Osteocyte (in vitro differentiated cells): ENCODE data around the gene IDUA. TPM values are rescaled to one million over a fixed set of nuclear protein-coding genes. Genes with fewer than 3 reads are reported as not detected.

Experiments
- DNase-seq: peaks from one replicate; pipeline ENCODE4 v3.0.0; 2021; ENCODE audit warnings: mixed read lengths; ENCODE audit not compliant: unreplicated experiment; ENCODE audit errors: extremely low spot score
- H3K27ac Mint-ChIP-seq: one replicate; pipeline ENCODE4 v1.8.0; 2021; ENCODE audit warnings: mild to moderate bottlenecking, mixed read lengths; ENCODE audit not compliant: unreplicated experiment
- H3K27me3 Mint-ChIP-seq: one replicate; pipeline ENCODE4 v1.8.0; 2021; ENCODE audit warnings: mixed read lengths; ENCODE audit not compliant: unreplicated experiment
- H3K36me3 Mint-ChIP-seq: one replicate; pipeline ENCODE4 v1.8.0; 2021; ENCODE audit warnings: mixed read lengths; ENCODE audit not compliant: unreplicated experiment
- H3K4me1 Mint-ChIP-seq: one replicate; pipeline ENCODE4 v1.8.0; 2021; ENCODE audit warnings: mixed read lengths; ENCODE audit not compliant: unreplicated experiment
- H3K4me3 Mint-ChIP-seq: one replicate; pipeline ENCODE4 v1.8.0; 2021; ENCODE audit warnings: mild to moderate bottlenecking, moderate library complexity, mixed read lengths; ENCODE audit not compliant: unreplicated experiment
- H3K9me3 Mint-ChIP-seq: one replicate; pipeline ENCODE4 v1.8.0; 2021; ENCODE audit warnings: mixed read lengths; ENCODE audit not compliant: unreplicated experiment
- CTCF ChIP-seq: fragments of 200-600 bp; sonication (generic); IDR thresholded peaks from 2 replicates; pipeline ENCODE4 v1.5.0; 2021; ENCODE audit warnings: antibody characterized with exemption, mild to moderate bottlenecking, moderate library complexity
- total RNA-seq: library from RNA; stranded (reverse); gene quantifications from 2 replicates; pipeline ENCODE4 v1.2.1, GENCODE V29; 2021

Gene IDUA
- total RNA-seq, 1 donor from 2014 or later, result 67.8 TPM

GRCh38 chr4:1015179-1015578 is 28.3 kb downstream of the IDUA start:
- DNase-seq, result no peak
- H3K4me1 Mint-ChIP-seq, result peaks cover 27% of the 10 kb centered on the region
- H3K4me3 Mint-ChIP-seq, result no peak overlapping the region
- no peaks in the 10 kb centered on the region for H3K9me3 Mint-ChIP-seq
- no peak overlapping the region for H3K27ac Mint-ChIP-seq
- no peaks in the 10 kb centered on the region for H3K36me3 Mint-ChIP-seq
- no peaks in the 10 kb centered on the region for H3K27me3 Mint-ChIP-seq
- no peak for TF ChIP-seq CTCF

DNA sequence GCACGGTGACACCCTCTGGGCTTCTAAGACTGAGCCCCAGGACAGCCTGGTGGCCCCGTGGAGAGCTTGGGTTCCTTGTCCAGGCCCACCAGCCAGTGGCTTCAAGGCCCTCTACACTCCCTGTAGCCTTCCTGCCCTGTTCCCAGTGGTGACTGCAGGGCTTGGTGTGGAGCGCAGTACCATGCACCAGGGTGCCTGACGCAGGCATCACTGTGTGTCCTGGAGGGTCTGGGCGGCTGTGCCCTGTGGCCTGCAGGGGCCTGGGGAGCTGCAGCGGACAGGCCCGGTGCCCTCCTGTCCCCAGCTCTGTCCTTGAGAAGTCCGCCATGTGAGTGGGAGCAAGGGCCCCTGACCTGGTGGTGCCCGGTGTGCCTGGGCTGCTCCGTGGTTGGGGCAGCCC is 28.9 kb downstream of the IDUA start:
- H3K27ac Mint-ChIP-seq, result no peak overlapping the region
- peaks cover 23% of the 10 kb centered on the region for H3K4me1 Mint-ChIP-seq
- H3K4me3 Mint-ChIP-seq, result no peak overlapping the region
- no peaks in the 10 kb centered on the region for H3K36me3 Mint-ChIP-seq
- H3K27me3 Mint-ChIP-seq, result no peaks in the 10 kb centered on the region
- DNase-seq, result no peak
- H3K9me3 Mint-ChIP-seq, result no peaks in the 10 kb centered on the region
- no peak for TF ChIP-seq CTCF

GRCh38 chr4:1017211-1017610 is 30.4 kb downstream of the IDUA start:
- no peak for TF ChIP-seq CTCF
- no peaks in the 10 kb centered on the region for H3K9me3 Mint-ChIP-seq
- no peak overlapping the region for H3K27ac Mint-ChIP-seq
- DNase-seq, result no peak
- no peaks in the 10 kb centered on the region for H3K27me3 Mint-ChIP-seq
- H3K4me3 Mint-ChIP-seq, result no peak overlapping the region
- H3K4me1 Mint-ChIP-seq, result peaks cover 23% of the 10 kb centered on the region
- no peaks in the 10 kb centered on the region for H3K36me3 Mint-ChIP-seq

DNA sequence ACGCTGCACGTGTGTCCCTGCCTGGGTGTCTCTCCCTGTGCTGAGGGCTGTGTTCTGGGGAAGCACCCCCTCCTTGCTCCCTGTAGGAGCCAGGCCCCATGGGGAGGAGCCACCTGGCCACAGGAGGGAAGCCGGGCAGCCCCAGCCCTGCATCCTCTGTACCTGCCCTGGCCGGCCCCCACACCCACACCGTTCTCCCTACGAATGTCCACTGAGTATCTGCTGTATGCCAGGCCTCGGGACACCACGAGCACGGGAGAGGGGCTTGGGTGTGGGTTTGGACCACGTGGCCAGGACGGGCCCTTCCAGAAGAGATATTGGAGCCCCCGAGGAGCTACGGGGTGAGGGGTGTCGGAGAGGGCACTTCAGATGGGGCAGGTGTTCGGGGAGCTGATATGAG is 30.9 kb downstream of the IDUA start:
- no peaks in the 10 kb centered on the region for H3K9me3 Mint-ChIP-seq
- H3K27ac Mint-ChIP-seq, result no peak overlapping the region
- H3K27me3 Mint-ChIP-seq, result no peaks in the 10 kb centered on the region
- no peak for TF ChIP-seq CTCF
- no peak for DNase-seq
- peaks cover 23% of the 10 kb centered on the region for H3K4me1 Mint-ChIP-seq
- H3K4me3 Mint-ChIP-seq, result no peak overlapping the region
- no peaks in the 10 kb centered on the region for H3K36me3 Mint-ChIP-seq

- DNase-seq, result no peak
- no peaks in the 10 kb centered on the region for H3K9me3 Mint-ChIP-seq
- peaks cover 23% of the 10 kb centered on the region for H3K4me1 Mint-ChIP-seq
- H3K27ac Mint-ChIP-seq, result no peak overlapping the region
- no peak overlapping the region for H3K4me3 Mint-ChIP-seq
- no peak for TF ChIP-seq CTCF
- no peaks in the 10 kb centered on the region for H3K36me3 Mint-ChIP-seq
- no peaks in the 10 kb centered on the region for H3K27me3 Mint-ChIP-seq
Observed at GRCh38 chr4:1018147-1019020, 31.5 kb downstream of the IDUA start.
